Parathyroid adenoma (tissue), 2 donors: ENCODE results near the gene NOVA2.
A peak's percentile ranks its signal among the peaks of the same experiment; 100 is the strongest.

Experiments
- H2AFZ ChIP-seq: fragments of 300-600 bp; sonication (generic); one replicate; pipeline ENCODE4 v1.7.0; 2017; ENCODE audit warnings: antibody characterized with exemption, mild to moderate bottlenecking
- H3K27ac ChIP-seq: fragments of 300-600 bp; sonication (generic); one replicate; pipeline ENCODE4 v1.7.0; 2017
- H3K27me3 ChIP-seq: fragments of 300-600 bp; sonication (generic); one replicate; pipeline ENCODE4 v1.7.0; 2017; ENCODE audit warnings: low read length; ENCODE audit not compliant: control insufficient read depth, insufficient read depth
- H3K36me3 ChIP-seq: fragments of 300-600 bp; sonication (generic); one replicate; pipeline ENCODE4 v1.7.0; 2017; ENCODE audit warnings: low read length; ENCODE audit not compliant: control insufficient read depth, insufficient read depth
- H3K4me1 ChIP-seq: fragments of 300-600 bp; sonication (generic); one replicate; pipeline ENCODE4 v1.7.0; 2017; ENCODE audit warnings: control low read depth
- H3K4me2 ChIP-seq: fragments of 300-600 bp; sonication (generic); one replicate; pipeline ENCODE4 v1.7.0; 2017; ENCODE audit warnings: low read length
- H3K4me3 ChIP-seq: fragments of 300-600 bp; sonication (generic); one replicate; pipeline ENCODE4 v1.7.0; 2017; ENCODE audit warnings: low read depth, low read length
- H3K79me2 ChIP-seq: fragments of 300-600 bp; sonication (generic); one replicate; pipeline ENCODE4 v1.7.0; 2017; ENCODE audit warnings: control low read depth
- H3K9ac ChIP-seq: fragments of 300-600 bp; sonication (generic); one replicate; pipeline ENCODE4 v1.7.0; 2017; ENCODE audit warnings: mild to moderate bottlenecking
- H3K9me3 ChIP-seq: fragments of 300-600 bp; sonication (generic); one replicate; pipeline ENCODE4 v1.7.0; 2017; ENCODE audit warnings: low read length; ENCODE audit not compliant: control insufficient read depth
- TF ChIP-seq, protein P1 (sequence below): fragments of 300-600 bp; sonication (generic); IDR thresholded peaks from one replicate; pipeline ENCODE4 v1.7.0; 2017; ENCODE audit warnings: antibody characterized with exemption, mild to moderate bottlenecking
- donor health status: primary hyperparathyroidism.

NOVA2 gene

DNA sequence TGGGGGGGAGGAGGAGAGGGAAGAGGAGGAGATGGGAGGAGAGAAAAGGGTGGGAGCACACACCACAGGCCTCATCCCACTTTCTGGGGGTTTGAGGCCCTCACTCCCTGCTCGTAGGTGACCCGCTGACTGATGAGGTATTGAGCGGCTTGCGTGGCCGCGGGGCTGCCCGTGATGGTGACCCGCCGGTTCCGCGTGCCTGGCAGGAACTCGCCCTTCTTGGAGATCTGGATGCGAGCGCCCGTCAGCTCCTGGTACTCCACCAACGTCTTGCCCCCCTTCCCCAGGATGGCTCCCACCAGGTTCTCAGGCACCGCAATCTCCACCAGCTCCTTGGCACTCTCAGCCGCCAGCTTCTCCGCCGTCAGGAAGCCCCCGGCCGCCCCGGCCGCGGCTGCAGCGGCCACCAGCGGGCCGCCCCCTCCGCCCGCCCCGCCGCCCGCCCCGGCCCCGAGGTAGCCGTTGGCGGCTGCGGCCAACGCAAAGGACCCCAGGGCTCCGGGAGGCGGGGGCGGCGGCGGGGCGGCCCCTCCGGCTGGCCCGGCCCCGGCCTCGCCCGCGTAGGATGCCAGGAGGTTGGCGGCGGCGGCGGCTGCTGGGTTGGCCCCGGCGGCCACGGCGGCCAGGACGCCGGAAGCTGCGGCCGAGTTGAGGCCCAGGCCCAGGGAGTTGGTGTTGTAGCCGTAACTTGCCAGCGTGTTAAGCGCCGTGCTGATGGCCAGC is 33.7 kb downstream of the NOVA2 start:
- Histone ChIP-seq H3K9ac (no peak overlapping the region), H2AFZ (no peak overlapping the region), H3K36me3 (no peaks in the 10 kb centered on the region), H3K4me2 (no peak overlapping the region), H3K4me3 (no peak overlapping the region), H3K27ac (no peak overlapping the region), H3K4me1 (no peaks in the 10 kb centered on the region), H3K9me3 (no peaks in the 10 kb centered on the region), H3K27me3 (no peaks in the 10 kb centered on the region), H3K79me2 (no peaks in the 10 kb centered on the region)
- TF ChIP-seq, protein P1, sequence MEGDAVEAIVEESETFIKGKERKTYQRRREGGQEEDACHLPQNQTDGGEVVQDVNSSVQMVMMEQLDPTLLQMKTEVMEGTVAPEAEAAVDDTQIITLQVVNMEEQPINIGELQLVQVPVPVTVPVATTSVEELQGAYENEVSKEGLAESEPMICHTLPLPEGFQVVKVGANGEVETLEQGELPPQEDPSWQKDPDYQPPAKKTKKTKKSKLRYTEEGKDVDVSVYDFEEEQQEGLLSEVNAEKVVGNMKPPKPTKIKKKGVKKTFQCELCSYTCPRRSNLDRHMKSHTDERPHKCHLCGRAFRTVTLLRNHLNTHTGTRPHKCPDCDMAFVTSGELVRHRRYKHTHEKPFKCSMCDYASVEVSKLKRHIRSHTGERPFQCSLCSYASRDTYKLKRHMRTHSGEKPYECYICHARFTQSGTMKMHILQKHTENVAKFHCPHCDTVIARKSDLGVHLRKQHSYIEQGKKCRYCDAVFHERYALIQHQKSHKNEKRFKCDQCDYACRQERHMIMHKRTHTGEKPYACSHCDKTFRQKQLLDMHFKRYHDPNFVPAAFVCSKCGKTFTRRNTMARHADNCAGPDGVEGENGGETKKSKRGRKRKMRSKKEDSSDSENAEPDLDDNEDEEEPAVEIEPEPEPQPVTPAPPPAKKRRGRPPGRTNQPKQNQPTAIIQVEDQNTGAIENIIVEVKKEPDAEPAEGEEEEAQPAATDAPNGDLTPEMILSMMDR = no peak

DNA sequence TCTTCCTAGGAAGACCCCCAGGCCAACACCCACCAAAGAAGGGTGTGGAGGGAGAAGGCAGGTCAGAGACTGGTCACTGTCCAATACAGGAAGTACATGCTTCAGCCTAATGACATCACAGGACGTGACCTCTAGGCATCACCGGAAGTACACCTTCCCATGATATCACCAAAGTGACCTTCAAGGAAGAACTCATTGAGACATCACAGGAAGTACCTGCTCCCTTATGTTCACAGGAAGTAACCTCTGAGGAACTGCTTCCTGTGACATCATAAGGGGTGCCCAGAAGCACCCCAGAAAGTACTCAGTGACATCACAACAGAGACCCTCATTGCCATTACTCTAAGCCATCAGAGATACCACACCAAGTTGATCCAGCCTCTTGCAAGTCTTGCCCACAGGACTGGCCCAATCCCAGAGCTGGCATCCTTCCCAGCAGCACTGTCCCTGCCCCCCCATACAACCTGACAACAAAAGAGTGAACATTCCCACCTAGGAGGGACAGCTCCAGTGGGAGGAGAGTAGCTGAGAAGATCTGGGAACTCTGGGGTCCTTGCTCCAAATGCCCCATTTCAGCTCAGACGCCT is 34.8 kb downstream of the NOVA2 start:
- H3K36me3 ChIP-seq = no peaks in the 10 kb centered on the region
- no peak overlapping the region for H3K4me3 ChIP-seq
- H3K4me1 ChIP-seq = no peaks in the 10 kb centered on the region
- no peak overlapping the region for H3K4me2 ChIP-seq
- H2AFZ ChIP-seq = no peak overlapping the region
- H3K27me3 ChIP-seq = no peaks in the 10 kb centered on the region
- peak overlapping the region; percentile 5 for H3K27ac ChIP-seq
- no peak overlapping the region for H3K9ac ChIP-seq
- TF ChIP-seq, protein P1 = no peak
- no peaks in the 10 kb centered on the region for H3K79me2 ChIP-seq
- no peaks in the 10 kb centered on the region for H3K9me3 ChIP-seq

DNA sequence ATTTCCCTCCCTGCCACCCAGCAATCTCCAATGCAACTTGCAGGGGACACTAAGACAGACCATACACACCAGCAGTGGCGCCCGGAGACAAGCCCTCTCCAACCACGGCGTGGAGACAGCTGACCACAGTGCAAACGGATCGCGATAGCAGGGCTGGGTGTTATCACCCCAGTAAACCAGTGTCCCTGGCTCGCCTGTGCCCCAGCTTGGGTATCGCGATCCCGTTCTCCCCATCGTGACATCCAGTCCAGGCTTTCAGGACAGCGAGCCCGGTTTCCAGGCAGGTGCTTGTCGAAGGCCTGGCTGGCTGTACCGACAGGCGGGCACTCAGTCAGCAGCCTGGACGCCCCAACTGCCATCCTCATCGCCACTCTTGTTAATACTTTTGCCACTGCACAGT is 38.4 kb downstream of the NOVA2 start:
- TF ChIP-seq, protein P1 = no peak
- Histone ChIP-seq H3K4me3 (no peak overlapping the region), H2AFZ (no peak overlapping the region), H3K79me2 (no peaks in the 10 kb centered on the region), H3K9ac (no peak overlapping the region), H3K27ac (no peak overlapping the region), H3K4me2 (no peak overlapping the region), H3K4me1 (no peaks in the 10 kb centered on the region), H3K36me3 (no peaks in the 10 kb centered on the region), H3K9me3 (no peaks in the 10 kb centered on the region), H3K27me3 (no peaks in the 10 kb centered on the region)

DNA sequence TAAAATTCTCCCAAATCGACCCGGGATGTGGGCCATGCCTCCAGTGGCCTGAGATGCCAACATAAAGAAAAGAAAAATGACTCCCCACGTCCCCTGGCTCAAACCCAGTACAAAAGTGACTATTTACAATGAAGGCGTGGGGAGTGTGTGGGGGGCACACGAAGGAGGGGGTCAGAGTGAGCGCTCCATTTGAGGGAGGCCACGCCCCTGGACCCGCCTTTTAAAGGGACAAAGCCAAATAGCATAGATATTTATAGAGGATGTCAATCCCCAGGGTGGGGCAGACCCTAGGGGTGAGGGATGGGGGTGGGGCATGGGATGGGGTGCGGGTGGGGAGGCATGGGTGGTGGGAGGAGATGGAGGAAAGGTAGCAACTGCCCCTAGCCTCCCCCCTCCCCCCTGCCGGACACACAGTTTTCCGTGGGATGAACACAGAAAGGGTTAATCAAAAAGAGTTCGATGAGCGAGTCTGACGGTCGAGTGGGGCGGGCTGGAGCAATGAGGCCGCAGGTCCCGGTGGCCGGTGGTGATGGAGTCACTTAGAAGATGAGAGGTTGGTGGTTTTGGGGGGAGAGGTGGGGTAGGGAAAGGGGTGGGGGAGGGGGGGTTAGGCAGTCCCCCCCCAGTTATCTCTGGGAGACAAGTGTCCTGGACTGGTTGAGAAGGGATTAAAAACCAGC is 39.0 kb downstream of the NOVA2 start:
- H2AFZ ChIP-seq = no peak overlapping the region
- H3K4me3 ChIP-seq = no peak overlapping the region
- no peaks in the 10 kb centered on the region for H3K27me3 ChIP-seq
- TF ChIP-seq, protein P1 = no peak
- no peaks in the 10 kb centered on the region for H3K4me1 ChIP-seq
- no peak overlapping the region for H3K4me2 ChIP-seq
- no peaks in the 10 kb centered on the region for H3K79me2 ChIP-seq
- H3K9ac ChIP-seq = no peak overlapping the region
- no peaks in the 10 kb centered on the region for H3K9me3 ChIP-seq
- H3K27ac ChIP-seq = no peak overlapping the region
- H3K36me3 ChIP-seq = no peaks in the 10 kb centered on the region
